Kidney capillary endothelial cell (primary cell): Measurements from ENCODE around the gene SERF2.
"Not testable (repeated sequence)": the region's sequence is repeated elsewhere in the genome, so short reads cannot be mapped to it uniquely, and the experiment has no call there.

Experiments used
- DNase-seq: peaks from one replicate; pipeline ENCODE4 v3.0.0-alpha.2; 2018; ENCODE audit warnings: low spot score

The SERF2 gene

GRCh38 chr15:43829951-43830540, 37.9 kb downstream of the SERF2 start:
- not testable (repeated sequence) for DNase-seq

DNA sequence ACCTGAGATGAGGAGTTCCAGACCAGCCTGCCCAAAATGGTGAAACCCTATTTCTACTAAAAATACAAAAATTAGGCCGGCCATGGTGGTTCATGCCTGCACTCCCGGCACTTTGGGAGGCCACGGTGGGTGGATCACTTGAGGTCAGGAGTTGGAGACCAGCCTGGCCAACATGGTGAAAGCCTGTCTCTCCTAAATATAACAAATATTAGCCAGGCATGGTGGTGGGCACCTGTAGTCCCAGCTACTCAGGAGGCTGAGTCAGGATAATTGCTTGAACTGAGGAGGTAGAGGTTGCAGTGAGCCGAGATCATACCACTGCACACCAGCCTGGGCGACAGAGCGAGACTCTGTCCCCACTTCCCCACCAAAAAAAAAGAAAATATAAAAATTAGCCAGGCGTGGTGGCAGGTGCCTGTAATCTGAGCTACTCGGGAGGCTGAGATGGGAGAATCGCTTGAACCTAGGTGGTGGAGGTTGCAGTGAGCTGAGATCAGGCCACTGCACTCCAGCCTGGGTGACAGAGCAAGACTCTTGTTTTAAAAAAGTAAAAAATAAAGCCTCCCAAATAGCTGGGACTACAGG, 38.7 kb downstream of the SERF2 start:
- DNase-seq: not testable (repeated sequence)

- DNase-seq: not testable (repeated sequence)
Observed at GRCh38 chr15:43831519-43832052, 39.5 kb downstream of the SERF2 start.

GRCh38 chr15:43832485-43832884, 40.4 kb downstream of the SERF2 start:
- DNase-seq: not testable (repeated sequence)

GRCh38 chr15:43845421-43845820, 53.3 kb downstream of the SERF2 start:
- no peak for DNase-seq
